Activated CD4-positive, alpha-beta T cell treated with anti-CD3 and anti-CD28 coated beads, Interleukin-2, amount 10 ng/mL, durations not matched to agents 24 days and 14 days (primary cell): ENCODE data around the gene ESR2. TPM values are rescaled to one million over a fixed set of nuclear protein-coding genes. Genes with fewer than 3 reads are reported as not detected.

Source experiments
- DNase-seq: peaks from one replicate; pipeline ENCODE4 v3.0.0; 2022
- H3K27ac Mint-ChIP-seq: one replicate; pipeline ENCODE4 v1.8.0; 2022; ENCODE audit warnings: mild to moderate bottlenecking, mixed read lengths
- H3K27me3 Mint-ChIP-seq: one replicate; pipeline ENCODE4 v1.8.0; 2022; ENCODE audit warnings: mixed read lengths
- H3K36me3 Mint-ChIP-seq: one replicate; pipeline ENCODE4 v1.8.0; 2022; ENCODE audit warnings: low read depth, mild to moderate bottlenecking, mixed read lengths
- H3K4me1 Mint-ChIP-seq: one replicate; pipeline ENCODE4 v1.8.0; 2021; ENCODE audit warnings: mixed read lengths
- H3K4me3 Mint-ChIP-seq: one replicate; pipeline ENCODE4 v1.8.0; 2022; ENCODE audit warnings: mild to moderate bottlenecking, moderate library complexity, mixed read lengths
- H3K9me3 Mint-ChIP-seq: one replicate; pipeline ENCODE4 v1.8.0; 2021; ENCODE audit warnings: mixed read lengths
- intact Hi-C: fragments of 100-400 bp; cut with micrococcal nuclease; formaldehyde crosslinking; loops from one replicate; pipeline ENCODE4 v1.15.1; 2023
- total RNA-seq: library from RNA; stranded (reverse); gene quantifications from 2 replicates; pipeline ENCODE4 v1.2.3, GENCODE V29; 2022

The ESR2 gene
- total RNA-seq, 1 donor from 2014 or later: not detected

DNA sequence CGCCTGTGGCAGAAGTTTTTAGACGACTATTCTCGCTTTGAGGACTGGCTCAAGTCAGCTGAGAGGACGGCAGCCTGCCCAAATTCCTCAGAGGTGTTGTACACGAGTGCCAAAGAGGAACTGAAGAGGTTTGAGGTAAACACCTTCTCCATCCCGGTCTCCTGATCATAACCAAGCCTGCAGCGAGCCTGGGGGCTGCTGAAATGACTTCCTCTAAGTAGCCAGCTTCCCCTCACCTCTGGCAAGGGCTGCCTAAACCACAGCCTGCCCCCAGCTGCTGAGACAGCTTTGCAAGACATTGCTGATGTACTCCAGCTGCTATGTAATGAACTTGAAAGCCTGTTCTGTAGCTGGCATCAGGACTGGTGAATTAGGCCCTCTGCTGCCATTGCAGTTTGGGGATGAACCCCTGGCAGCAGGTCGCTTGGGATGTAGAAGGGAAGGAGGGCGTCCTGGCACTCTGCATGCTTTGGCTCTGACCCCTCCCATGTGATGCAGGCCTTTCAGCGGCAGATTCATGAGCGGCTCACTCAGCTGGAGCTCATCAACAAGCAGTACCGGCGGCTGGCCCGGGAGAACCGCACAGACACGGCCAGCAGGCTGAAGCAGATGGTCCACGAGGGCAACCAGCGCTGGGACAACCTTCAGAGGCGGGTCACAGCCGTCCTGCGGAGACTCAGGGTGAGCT, 84.6 kb downstream of the ESR2 start:
- Mint-ChIP-seq H3K9me3 (no peaks in the 10 kb centered on the region), H3K4me1 (no peaks in the 10 kb centered on the region), H3K27me3 (no peaks in the 10 kb centered on the region), H3K36me3 (peaks cover 43% of the 10 kb centered on the region), H3K4me3 (no peak overlapping the region), H3K27ac (no peak overlapping the region)
- no peak for DNase-seq
- intact Hi-C loops: no loop called here

DNA sequence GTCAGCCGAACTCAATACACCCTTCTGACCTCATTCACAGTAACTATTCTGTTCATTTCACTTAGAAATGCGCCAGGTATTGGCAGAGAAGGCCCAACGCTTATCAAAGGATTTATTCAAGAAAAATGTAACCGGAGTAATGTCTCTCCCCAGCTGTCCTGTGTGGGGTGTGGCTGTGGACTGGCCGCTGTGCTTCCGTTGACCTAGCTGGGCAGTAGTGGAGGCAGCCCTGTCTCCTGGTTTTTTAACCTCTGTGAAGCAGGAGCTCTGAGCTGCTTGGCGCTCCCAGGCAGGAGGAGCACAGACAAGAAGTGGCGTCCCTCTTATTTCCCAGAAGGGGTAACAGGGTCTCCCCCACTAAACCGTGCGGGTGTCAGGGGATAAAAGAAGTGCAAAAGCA, 85.2 kb downstream of the ESR2 start:
- Mint-ChIP-seq H3K27ac (no peak overlapping the region), H3K4me1 (no peaks in the 10 kb centered on the region), H3K27me3 (no peaks in the 10 kb centered on the region), H3K36me3 (peaks cover 42% of the 10 kb centered on the region), H3K9me3 (no peaks in the 10 kb centered on the region), H3K4me3 (no peak overlapping the region)
- no peak for DNase-seq
- intact Hi-C loops: no loop called here

DNA sequence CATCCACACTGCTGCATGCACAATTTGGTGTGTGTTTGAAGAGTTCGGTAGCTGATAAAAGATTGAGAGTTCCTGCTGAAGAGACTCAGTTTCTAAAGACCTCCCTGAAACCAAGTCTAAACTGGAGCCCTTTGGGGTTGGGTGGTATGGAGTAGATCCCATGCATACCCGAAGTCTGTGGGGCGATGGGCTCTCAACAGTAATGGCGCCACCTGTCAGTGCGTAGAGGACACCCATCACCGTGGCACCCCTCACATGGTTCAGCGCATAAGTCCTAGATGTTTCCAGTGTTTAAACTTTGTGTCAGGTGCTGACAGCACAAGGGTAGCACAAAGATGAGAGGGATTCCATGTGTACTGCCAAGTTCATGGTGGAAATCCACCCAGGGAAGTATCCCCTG, 85.9 kb downstream of the ESR2 start:
- intact Hi-C loops: no loop called here
- DNase-seq: no peak
- no peak overlapping the region for H3K4me3 Mint-ChIP-seq
- H3K9me3 Mint-ChIP-seq: no peaks in the 10 kb centered on the region
- H3K4me1 Mint-ChIP-seq: no peaks in the 10 kb centered on the region
- peaks cover 41% of the 10 kb centered on the region for H3K36me3 Mint-ChIP-seq
- H3K27me3 Mint-ChIP-seq: no peaks in the 10 kb centered on the region
- no peak overlapping the region for H3K27ac Mint-ChIP-seq

DNA sequence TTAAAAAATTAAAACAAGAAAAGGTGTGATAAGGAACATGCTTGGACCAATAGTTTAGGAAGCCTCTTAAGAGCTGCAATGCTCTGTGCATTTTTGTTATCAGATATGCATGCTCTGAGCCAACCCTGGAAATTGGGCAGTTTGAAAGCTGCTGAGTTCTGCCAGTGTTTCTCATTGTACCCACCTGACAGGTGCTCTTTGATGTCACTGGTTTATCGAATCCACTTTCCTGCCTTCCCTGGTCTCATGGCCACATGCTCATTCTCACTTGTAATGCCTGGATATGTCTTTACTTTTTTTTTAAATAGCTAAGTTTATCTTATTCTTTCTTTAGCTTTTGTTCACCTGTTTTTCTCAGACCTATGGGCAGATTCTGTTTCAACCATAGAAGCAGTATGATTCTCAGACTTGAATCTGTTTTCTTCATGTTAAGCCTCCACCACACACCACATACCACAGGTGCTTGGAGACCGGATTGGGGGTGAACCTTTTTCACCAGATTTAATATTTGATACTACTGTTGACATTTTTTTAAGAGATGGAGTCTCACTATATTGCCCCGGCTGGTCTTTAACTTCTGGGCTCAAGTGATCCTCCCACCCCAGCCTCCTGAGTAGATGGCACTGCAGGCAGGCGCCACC, 90.7 kb downstream of the ESR2 start:
- peaks cover 4% of the 10 kb centered on the region for H3K4me1 Mint-ChIP-seq
- H3K27ac Mint-ChIP-seq: no peak overlapping the region
- no peak for DNase-seq
- H3K4me3 Mint-ChIP-seq: no peak overlapping the region
- peaks cover 23% of the 10 kb centered on the region for H3K36me3 Mint-ChIP-seq
- intact Hi-C loops: no loop called here
- H3K27me3 Mint-ChIP-seq: no peaks in the 10 kb centered on the region
- H3K9me3 Mint-ChIP-seq: no peaks in the 10 kb centered on the region

DNA sequence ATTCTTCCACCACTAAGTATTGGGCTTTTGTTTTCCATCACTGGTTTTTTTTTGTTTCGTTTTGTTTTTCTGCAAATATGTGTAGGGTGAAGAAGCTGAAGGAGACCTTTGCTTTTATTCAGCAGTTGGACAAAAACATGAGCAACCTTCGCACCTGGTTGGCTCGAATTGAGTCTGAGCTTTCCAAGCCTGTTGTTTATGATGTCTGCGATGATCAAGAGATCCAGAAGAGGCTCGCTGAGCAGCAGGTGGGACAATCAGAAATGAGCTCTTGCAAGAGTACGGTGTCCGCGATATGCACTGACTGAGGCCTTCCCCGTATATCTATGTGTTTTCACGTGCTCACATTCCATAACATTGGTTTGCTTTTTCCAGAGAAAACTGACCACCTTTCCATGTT, 91.5 kb downstream of the ESR2 start:
- no peaks in the 10 kb centered on the region for H3K27me3 Mint-ChIP-seq
- no peak overlapping the region for H3K27ac Mint-ChIP-seq
- peaks cover 4% of the 10 kb centered on the region for H3K4me1 Mint-ChIP-seq
- no peak for DNase-seq
- H3K36me3 Mint-ChIP-seq: peaks cover 17% of the 10 kb centered on the region
- no peak overlapping the region for H3K4me3 Mint-ChIP-seq
- intact Hi-C loops: no loop called here
- no peaks in the 10 kb centered on the region for H3K9me3 Mint-ChIP-seq

DNA sequence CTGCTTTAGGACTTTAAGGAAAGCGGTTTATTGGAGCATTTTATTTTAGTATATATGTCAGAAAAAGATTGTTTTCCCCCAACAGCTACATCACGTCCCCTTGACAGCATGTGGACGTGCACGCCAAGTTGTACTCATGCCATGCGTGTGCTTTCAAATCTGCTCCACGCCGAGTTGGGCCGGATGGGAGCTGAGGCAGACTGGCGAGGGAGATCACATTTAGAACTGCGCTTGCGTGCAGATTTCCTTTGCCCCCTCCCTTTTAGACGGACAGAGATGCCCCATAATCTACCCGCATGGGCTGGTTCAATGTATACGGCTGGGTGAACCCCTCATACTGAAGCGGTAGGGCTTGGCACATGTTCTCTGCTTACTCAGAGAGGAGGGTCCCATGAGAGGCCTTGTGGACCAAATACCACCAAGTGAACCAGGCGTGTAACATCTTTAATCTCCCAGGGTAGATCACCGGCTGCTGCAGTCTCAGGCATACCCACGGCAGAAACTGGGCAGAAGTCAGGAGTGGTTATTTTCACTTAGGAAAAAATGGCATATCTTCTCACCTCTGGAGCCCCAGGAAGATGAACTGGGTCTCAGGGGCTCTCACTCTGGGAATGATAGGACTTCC, 92.1 kb downstream of the ESR2 start:
- Mint-ChIP-seq H3K4me1 (peaks cover 6% of the 10 kb centered on the region), H3K36me3 (peaks cover 18% of the 10 kb centered on the region), H3K27me3 (no peaks in the 10 kb centered on the region), H3K27ac (no peak overlapping the region), H3K4me3 (no peak overlapping the region), H3K9me3 (no peaks in the 10 kb centered on the region)
- no peak for DNase-seq
- intact Hi-C loops: no loop called here

DNA sequence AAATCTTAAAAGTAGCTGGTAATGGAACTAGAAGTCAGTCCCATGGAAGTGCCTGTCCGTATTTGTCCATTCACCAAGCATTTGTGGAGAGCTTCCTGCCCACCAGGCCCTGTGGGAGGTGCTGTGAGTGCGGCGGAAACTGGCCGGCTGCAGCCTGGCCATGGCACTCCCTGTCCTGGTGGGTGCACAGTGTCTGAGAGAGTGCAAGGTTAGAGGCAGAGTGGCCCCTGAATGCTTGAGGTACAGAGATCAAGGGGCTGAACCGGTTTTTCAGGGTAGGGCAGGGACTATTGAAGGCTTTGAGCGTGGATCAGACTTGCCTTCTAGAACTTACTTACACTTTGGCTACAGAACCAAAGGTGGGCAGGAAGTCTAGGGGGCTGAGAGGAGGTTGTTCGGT, 92.9 kb downstream of the ESR2 start:
- Mint-ChIP-seq H3K9me3 (no peaks in the 10 kb centered on the region), H3K27me3 (no peaks in the 10 kb centered on the region), H3K4me1 (peaks cover 10% of the 10 kb centered on the region), H3K4me3 (no peak overlapping the region), H3K27ac (no peak overlapping the region), H3K36me3 (peaks cover 20% of the 10 kb centered on the region)
- DNase-seq: no peak
- intact Hi-C loops: no loop called here

DNA sequence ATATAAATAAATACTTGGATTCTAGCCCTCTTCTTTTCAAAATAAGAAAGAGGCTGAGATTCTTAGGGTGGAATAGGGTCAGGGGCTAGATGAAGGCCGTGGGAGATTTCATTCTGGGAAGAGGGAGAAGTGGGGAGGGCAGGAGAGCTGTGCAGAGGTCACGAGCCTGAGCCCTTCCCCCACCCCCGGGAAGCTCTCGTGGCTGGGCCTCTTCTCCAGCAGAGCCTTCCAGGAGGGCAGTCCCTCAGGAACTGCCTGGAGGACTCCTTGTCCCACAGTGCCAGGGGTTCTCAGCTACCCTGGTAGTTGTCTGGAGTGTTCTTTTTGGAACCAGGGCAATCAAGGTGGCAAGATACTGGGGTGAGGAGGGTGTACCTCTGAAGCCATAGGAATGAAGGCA, 94.0 kb downstream of the ESR2 start:
- no peak for DNase-seq
- Mint-ChIP-seq H3K27me3 (no peaks in the 10 kb centered on the region), H3K9me3 (no peaks in the 10 kb centered on the region), H3K4me1 (peaks cover 21% of the 10 kb centered on the region), H3K27ac (no peak overlapping the region), H3K36me3 (peaks cover 27% of the 10 kb centered on the region), H3K4me3 (no peak overlapping the region)
- intact Hi-C loops: no loop called here

DNA sequence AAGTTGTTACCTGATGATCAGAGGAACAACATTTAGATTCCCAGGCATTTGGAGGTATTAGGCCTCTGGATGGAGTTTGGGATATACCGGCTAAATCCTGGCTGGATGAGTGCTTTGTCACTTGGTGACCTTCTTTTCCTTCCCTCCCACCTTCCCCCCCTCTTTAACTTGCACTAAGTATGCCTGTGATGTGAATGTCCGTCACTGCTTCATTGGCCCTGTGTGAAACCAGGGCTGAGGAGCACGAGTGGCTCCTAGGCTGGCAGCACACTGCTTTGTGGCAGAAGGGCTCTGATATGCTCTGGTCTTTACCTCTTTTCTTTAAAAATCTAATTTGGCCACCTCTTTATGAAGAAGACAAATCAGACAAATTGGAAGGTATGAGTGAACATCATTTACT, 95.7 kb downstream of the ESR2 start:
- Mint-ChIP-seq H3K4me1 (peaks cover 31% of the 10 kb centered on the region), H3K9me3 (no peaks in the 10 kb centered on the region), H3K27me3 (no peaks in the 10 kb centered on the region), H3K27ac (no peak overlapping the region), H3K4me3 (no peak overlapping the region), H3K36me3 (peaks cover 29% of the 10 kb centered on the region)
- no peak for DNase-seq
- intact Hi-C loops: no loop called here

DNA sequence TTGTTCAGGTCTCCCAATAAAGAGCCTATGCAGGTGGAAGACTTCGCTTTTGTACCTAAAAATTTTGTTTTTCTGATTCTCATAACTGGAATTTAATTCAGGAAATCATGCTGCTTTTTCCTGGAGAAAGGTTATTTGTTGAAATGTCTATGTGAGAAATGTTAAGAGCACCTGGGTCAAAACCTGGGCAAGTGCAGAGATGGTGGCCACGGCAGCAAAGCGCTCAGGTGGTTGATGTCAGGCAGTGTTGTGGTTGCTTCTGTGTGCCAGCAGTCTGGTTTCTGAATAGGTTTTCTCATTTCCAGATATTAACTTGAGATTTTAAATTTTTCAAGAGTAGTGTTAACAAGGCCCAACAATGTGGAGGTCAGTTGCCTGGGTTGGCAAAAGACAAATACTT, 96.2 kb downstream of the ESR2 start:
- intact Hi-C loops: no loop called here
- Mint-ChIP-seq H3K36me3 (peaks cover 26% of the 10 kb centered on the region), H3K4me1 (peaks cover 29% of the 10 kb centered on the region), H3K27me3 (no peaks in the 10 kb centered on the region), H3K4me3 (no peak overlapping the region), H3K9me3 (no peaks in the 10 kb centered on the region), H3K27ac (no peak overlapping the region)
- no peak for DNase-seq

DNA sequence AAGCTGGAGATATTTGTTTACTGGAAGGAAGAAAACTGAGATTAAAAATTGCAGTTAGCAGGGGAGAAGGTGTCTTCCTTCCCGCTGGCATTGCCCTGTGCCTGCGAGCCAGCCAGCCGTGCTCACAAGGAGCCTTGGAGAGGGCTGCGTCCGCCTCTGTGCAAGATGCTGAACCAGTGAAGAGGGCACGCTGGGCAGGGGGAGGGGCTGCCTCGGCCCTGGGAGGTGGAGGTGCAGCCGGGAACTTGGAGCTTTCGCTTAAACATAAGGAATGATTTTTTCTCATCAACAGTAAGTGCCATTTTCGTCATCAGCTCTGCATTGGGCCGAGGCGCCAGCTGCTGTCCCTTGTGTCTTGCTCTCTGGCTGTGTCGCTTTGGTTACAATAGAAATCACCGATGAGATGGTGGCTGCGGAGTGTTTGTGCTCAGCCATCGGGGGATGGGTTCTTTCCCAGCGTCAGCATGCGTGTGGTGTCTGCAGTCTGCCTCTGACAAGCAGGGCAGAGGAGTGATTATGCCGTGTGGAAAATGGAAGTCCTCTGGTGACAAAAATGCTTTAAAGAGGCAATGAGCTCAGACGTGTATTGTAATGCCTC, 97.3 kb downstream of the ESR2 start:
- peak overlapping the region; percentile 73 for H3K4me3 Mint-ChIP-seq

DNA sequence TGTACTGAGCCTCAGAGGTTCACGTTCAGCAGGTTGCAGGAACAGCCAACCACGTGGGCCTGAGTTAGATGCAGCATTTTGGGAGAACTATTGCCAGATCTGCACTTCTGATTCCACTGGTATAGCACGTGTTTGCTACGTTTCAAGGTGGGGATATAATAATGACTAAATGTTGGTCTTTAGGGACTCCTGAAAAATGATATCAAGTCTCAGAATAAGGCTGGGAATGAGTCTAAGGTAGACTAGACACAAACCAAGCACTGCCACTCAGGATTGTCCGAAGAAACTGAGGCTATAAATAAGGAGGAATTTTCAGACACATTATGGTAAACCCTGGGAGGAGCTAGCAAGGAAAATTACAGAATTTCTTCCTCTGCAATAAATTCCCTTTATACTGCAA, 98.1 kb downstream of the ESR2 start:
- Mint-ChIP-seq H3K4me3 (no peak overlapping the region), H3K36me3 (peaks cover 35% of the 10 kb centered on the region), H3K4me1 (peaks cover 29% of the 10 kb centered on the region), H3K27ac (no peak overlapping the region), H3K27me3 (no peaks in the 10 kb centered on the region), H3K9me3 (no peaks in the 10 kb centered on the region)
- intact Hi-C loops: no loop called here
- no peak for DNase-seq

More for the DNA sequence above, 97.3 kb downstream of the ESR2 start:
- peaks cover 31% of the 10 kb centered on the region for H3K36me3 Mint-ChIP-seq
- H3K4me1 Mint-ChIP-seq: peaks cover 27% of the 10 kb centered on the region
- no peaks in the 10 kb centered on the region for H3K9me3 Mint-ChIP-seq
- peak; percentile 69 for DNase-seq
- peak overlapping the region; percentile 69 for H3K27ac Mint-ChIP-seq
- H3K27me3 Mint-ChIP-seq: no peaks in the 10 kb centered on the region
- intact Hi-C loops: no loop called here

DNA sequence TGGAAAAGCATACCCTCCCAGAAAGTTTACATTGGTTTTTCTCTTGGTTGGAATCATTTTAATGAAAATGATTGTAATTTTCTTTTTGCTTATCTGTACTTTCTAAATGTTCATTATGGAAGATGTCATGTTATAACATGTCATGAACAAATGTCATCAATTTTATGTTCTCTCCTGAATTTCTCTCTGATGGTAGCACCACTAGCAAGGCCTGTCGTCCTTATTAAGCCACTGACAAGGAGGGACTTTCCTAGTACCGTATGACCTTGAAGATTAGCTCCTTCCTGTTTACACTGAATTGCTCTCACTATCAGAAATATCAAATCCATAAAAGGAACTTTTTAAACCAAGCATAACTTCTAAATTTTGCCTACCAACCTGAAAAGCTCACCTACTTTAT, 99.0 kb downstream of the ESR2 start:
- no peaks in the 10 kb centered on the region for H3K27me3 Mint-ChIP-seq
- intact Hi-C loops: no loop called here
- DNase-seq: no peak
- no peaks in the 10 kb centered on the region for H3K9me3 Mint-ChIP-seq
- H3K36me3 Mint-ChIP-seq: peaks cover 42% of the 10 kb centered on the region
- H3K4me3 Mint-ChIP-seq: peak overlapping the region; percentile 14
- H3K27ac Mint-ChIP-seq: peak overlapping the region; percentile 17
- peaks cover 29% of the 10 kb centered on the region for H3K4me1 Mint-ChIP-seq

DNA sequence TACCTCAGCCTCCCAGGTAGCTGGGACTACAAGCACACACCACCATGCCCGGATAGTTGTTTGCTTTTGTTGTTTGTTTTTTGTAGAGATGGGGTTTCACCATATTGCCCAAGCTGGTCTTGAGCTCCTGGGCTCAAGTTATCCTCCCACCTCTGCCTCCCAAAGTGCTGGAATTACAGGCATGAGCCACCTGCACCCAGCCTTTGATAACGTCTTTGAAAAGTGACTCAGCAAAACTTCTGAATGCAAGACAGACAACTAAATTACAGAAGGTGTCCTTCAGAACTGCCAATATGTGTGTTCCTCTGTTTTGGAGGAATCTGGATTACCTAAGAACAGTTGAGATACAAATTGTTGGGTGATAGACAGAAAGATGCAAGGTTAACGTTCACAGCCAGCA, 99.8 kb downstream of the ESR2 start:
- no peak for DNase-seq
- intact Hi-C loops: no loop called here
- H3K4me1 Mint-ChIP-seq: peaks cover 29% of the 10 kb centered on the region
- H3K36me3 Mint-ChIP-seq: peaks cover 46% of the 10 kb centered on the region
- no peaks in the 10 kb centered on the region for H3K9me3 Mint-ChIP-seq
- H3K27ac Mint-ChIP-seq: no peak overlapping the region
- H3K27me3 Mint-ChIP-seq: no peaks in the 10 kb centered on the region
- no peak overlapping the region for H3K4me3 Mint-ChIP-seq
